MM.1S (cell line): ENCODE results near the gene ITPR1.

Source experiments
- EZH2 ChIP-seq: fragments of 300-600 bp; sonication (generic); optimal IDR thresholded peaks from 2 replicates; pipeline ENCODE3; 2017; ENCODE audit warnings: low read depth, mild to moderate bottlenecking, antibody characterized with exemption, low read length, mixed read lengths
- TF ChIP-seq, protein P1 (sequence below): fragments of 300-600 bp; sonication (generic); IDR thresholded peaks from 2 replicates; pipeline ENCODE4 v1.5.1; 2016; ENCODE audit warnings: antibody characterized with exemption, low read length, mixed read lengths

DNA sequence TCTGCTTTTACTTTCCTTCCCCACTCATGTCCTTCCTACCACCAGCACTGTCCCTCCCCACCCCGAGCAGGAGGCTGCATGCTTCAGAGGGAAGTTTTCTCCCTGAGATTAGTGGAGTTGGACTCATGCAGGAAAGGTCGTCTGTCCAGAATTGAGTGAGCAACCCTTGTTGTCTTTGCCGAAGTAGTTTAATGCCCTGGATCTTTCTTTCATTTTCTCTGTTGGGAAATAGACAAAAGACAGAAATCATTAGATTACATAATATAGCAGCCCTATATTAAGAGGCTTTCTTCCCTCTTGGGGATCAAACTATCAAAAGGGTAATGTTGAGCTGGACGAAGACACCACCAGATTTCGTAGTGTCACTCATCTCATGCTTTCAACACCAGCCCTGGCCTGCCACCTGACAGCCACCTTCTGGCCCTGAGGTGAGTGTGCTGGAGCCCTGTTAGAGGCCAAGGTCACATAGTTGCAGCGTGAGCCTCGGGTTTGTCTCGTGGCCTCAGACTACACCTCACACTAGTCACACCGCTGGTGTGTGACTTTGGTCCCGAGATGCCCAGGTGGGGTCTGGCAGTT, 231.0 kb downstream of the ITPR1 start:
- TF ChIP-seq, protein P1, sequence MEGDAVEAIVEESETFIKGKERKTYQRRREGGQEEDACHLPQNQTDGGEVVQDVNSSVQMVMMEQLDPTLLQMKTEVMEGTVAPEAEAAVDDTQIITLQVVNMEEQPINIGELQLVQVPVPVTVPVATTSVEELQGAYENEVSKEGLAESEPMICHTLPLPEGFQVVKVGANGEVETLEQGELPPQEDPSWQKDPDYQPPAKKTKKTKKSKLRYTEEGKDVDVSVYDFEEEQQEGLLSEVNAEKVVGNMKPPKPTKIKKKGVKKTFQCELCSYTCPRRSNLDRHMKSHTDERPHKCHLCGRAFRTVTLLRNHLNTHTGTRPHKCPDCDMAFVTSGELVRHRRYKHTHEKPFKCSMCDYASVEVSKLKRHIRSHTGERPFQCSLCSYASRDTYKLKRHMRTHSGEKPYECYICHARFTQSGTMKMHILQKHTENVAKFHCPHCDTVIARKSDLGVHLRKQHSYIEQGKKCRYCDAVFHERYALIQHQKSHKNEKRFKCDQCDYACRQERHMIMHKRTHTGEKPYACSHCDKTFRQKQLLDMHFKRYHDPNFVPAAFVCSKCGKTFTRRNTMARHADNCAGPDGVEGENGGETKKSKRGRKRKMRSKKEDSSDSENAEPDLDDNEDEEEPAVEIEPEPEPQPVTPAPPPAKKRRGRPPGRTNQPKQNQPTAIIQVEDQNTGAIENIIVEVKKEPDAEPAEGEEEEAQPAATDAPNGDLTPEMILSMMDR = no peak
- TF ChIP-seq EZH2 = no peak
